ENCODE results near the gene RFX2.
A peak's percentile ranks its signal among the peaks of the same experiment; 100 is the strongest.
"Not testable (repeated sequence)": the region's sequence is repeated elsewhere in the genome, so short reads cannot be mapped to it uniquely, and the experiment has no call there.

Gene RFX2

GRCh38 chr19:5966941-5967340 is 143.4 kb downstream of the RFX2 start:
- no peak for DNase-seq

DNA sequence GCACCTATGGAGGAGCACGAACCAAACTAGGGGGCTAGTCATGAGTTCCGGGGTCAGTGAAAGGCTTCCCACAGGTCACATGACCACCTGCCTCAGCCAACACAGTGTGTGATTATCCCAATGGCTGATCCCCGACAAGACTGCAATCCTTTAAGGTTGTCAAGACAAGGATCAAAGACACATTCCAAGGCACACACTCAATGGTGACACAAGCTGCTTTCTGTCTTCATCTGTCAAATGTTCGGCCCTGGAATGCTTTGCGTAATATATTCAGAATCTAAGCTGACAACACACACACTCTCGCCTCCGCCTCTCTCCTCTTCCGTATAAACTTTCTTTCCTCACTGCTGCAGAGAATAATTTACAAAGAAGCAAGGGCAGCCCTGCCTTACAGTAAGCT is 144.1 kb downstream of the RFX2 start:
- no peak for DNase-seq

GRCh38 chr19:5964816-5965565 is 145.3 kb downstream of the RFX2 start:
- DNase-seq: no peak

DNA sequence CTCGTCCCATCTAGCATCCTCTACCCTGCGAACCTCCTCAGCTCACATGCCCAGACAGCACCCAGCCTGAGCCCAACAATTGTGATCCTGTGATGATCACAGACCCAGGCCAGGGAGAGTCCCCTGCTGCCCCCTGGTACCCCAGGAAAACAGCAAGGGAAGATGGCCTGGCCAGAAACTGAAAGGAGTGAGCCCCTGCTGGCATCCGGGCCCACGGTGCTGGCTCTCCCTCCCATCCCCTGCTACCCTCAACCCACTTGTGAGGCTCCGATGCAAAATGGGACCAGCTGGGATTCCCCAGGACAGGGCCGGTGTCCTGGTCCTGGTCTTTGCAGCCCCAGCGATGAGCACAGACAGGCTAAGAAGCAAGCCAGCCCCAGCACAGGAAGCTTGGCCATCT is 146.4 kb downstream of the RFX2 start:
- DNase-seq: no peak

GRCh38 chr19:5963259-5963658 is 147.0 kb downstream of the RFX2 start:
- DNase-seq: not testable (repeated sequence)

GRCh38 chr19:5961969-5962945 is 148.0 kb downstream of the RFX2 start:
- peak; percentile 51 for DNase-seq

DNA sequence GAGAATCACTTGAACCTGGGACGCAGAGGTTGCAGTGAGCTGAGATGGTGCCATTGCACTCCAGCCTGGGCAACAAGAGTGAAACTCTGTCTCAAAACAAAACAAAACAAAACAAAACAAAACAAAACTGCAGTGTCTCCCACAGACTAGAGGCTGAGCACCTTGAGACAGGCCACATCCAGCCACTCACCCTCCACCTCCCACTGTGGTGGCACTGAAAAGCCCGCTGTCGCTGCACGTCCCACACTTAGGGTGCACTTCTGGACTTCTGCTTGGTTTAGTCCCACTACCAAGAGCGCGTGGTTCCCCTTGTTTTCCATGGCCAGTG is 148.7 kb downstream of the RFX2 start:
- DNase-seq: not testable (repeated sequence)

- DNase-seq: no peak
Measured at GRCh38 chr19:5960005-5961001, 150.0 kb downstream of the RFX2 start.

DNA sequence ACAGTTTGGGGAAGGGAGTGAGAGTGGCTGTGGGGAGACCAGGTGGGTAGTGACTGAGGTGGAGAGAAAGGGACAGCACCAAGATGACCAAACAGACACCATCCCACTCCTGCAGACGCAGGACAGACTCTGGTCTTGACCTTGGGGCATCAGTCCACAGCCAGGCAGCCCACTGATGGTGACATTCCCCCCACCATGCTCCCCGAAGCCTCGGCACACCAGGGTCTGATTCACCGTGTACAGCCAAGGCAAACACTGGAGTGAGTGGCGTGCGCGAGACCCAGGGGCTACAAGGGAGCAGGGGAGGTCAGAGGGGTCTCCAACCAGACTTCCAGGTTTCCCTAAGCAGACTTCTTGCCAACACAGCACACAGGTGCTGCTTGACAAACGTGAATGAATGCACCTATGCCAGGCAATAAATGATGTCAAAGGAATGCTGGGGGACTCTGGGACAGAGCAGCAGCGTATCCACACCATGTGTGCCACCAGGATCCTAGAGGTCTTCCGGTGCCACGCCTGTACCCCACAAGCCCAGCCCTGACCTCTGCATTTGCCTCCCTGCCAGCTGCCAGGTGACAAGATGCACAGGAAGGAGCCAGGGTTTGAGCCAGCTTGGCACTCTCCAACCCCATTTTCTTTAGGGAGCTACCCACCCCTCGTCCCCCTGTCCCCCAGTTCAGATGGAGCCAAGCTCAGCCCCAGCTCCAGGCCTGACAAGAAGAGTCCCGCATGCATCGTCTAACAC is 150.9 kb downstream of the RFX2 start:
- no peak for DNase-seq

- DNase-seq: no peak
Measured at GRCh38 chr19:5958851-5959122, 151.5 kb downstream of the RFX2 start.

DNA sequence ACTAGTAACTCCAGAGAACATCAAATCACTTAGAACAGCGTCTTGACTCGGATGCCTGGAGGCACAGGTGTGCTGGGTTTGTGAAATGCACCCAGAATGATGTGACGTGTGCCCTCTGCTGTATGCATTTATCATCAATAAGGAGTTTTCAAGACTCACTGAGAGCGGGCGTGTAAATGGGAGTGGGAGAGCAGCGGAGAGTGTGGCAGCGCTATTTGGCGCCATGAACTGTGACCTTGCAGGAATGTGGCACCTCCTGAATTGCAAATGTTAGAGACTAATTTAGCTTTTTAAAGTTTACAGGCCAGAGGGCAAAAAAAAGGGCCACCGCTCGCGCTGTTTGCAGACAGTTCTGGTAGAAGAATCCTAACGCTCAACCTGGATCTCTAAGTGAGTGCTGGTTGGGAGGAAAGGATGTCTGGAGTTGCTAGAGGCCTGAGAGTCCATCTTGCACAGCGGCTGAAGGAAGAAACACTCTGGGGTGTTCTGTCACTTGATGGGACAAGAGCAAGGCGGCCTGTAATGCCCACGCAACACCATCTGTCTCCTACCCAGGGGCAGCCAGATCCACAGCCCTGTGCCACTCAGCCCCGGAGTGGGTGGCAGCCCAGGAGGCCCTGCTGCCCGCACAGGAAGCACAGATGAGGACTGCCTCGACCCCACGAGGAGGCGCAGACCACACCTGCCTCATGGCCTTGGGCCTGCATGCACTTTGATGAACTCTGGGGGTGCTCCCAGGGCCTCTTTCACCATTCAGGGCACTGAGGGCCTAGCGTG is 152.0 kb downstream of the RFX2 start:
- no peak for DNase-seq

GRCh38 chr19:5957170-5957569 is 153.1 kb downstream of the RFX2 start:
- DNase-seq: no peak

DNA sequence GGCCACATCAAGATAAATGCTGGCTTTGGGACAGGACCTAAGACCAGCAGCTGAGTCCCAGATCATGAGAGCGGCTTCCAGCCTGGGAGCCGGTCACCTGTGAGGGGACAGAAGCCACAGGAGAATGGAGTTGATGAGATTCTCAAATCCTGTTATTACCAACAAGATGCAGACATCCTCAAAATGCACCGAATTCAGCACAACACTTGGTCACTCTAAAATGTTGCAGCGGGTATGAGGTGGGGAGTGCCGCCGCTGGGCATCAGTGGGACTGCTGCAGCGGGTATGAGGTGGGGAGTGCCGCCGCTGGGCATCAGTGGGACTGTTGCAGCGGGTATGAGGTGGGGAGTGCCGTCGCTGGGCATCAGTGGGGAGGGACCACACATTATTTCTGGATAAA is 153.6 kb downstream of the RFX2 start:
- no peak for DNase-seq

- no peak for DNase-seq
Measured at GRCh38 chr19:5956323-5956722, 154.0 kb downstream of the RFX2 start.

DNA sequence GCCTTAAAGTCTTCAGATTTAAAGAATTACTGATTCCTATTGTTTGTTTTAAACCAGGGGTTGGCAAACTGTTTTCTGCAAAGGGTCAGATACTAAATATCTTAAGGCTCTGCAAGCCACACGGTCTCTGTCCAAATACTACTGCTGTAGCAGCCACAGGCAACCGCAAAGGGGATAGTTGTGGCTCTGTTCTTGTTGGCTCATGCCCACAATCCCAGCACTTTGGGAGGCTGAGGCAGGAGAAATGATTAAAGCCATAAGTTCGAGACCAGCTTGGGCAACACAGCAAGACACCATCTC is 154.7 kb downstream of the RFX2 start:
- no peak for DNase-seq

- DNase-seq: no peak
Measured at GRCh38 chr19:5954293-5954692, 156.0 kb downstream of the RFX2 start.

- DNase-seq: no peak
Measured at GRCh38 chr19:5953680-5954213, 156.6 kb downstream of the RFX2 start.

- DNase-seq: no peak
Measured at GRCh38 chr19:5953030-5953589, 157.2 kb downstream of the RFX2 start.

DNA sequence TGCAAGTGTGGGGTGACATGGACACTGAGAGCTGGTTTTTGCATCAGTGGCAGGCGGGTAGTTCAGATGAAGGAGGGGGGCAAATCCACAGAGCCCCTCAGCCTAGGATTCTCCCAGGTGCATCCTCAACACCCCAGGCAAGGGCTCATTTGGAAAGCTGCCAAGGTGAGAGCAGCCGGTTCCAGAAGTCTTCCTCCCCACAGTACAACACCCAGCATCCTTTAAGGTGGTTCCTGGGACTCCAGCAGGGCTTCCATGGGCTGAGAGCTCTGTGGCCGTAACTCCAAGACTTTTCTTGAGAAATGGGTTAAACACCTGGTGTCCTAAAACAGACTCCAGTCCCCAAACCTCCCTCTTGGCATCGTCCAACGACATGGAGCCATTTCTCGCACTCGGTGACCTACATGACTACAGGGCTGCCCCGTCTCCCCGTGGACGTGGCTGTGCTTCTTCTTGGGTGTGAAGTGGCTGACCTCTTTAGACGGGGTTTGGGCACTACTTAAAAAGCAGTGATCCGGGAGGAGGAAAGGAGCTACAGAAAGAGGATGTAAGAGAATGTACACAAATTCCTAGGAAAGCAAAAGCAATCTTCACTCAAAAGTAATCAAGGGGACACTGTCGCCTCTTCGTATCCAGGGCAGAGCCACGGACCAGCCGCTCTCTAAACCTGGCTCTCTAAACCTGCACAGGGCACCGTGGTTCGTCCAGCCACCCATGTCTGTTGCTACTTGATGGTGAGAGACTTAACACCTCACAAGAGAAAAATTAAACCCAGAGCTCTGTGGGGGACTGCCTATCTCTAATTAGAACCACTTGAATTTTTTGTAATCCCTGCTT is 157.9 kb downstream of the RFX2 start:
- DNase-seq: no peak

GRCh38 chr19:5951338-5951861 is 158.9 kb downstream of the RFX2 start:
- no peak for DNase-seq

All from effector CD8-positive, alpha-beta T cell (primary cell).